Body of pancreas (tissue), 4 donors: Measurements from ENCODE around the gene C17orf78. TPM values are rescaled to one million over a fixed set of nuclear protein-coding genes. Genes with fewer than 3 reads are reported as not detected.

Source experiments
- ATAC-seq: fragments of 150-250 bp; one replicate; pipeline ENCODE4 v1.9.1; 2016
- DNase-seq, 4 donors: peaks; one replicate each; pipeline ENCODE4 v3.0.0-alpha.2; 2019
- H3K27ac ChIP-seq, 4 donors: fragments of 200-600 bp; sonication (generic); 1 replicate in 3 of 4; 2 replicates in 1 of 4; pipeline versions ENCODE4 v1.5.1 to v1.6.1; 2016 to 2019; ENCODE audit warnings: mild to moderate bottlenecking in 1 of 4, mixed read lengths in 1 of 4, moderate library complexity in 1 of 4
- H3K27me3 ChIP-seq, 2 donors: fragments of 200-600 bp; sonication (generic); one replicate each; pipeline ENCODE4 v1.6.0; 2016; ENCODE audit warnings: mild to moderate bottlenecking in 1 of 2
- H3K36me3 ChIP-seq, 2 donors: fragments of 200-600 bp; sonication (generic); replicated peaks in 1 of 2; 2 replicates each; pipeline ENCODE4 v1.5.1; 2016; ENCODE audit warnings: low read depth in 2 of 2; ENCODE audit not compliant: insufficient read depth in 1 of 2
- H3K4me1 ChIP-seq: fragments of 200-600 bp; sonication (generic); one replicate; pipeline ENCODE4 v1.6.0; 2016
- H3K4me3 ChIP-seq, 2 donors: fragments of 200-600 bp; sonication (generic); 1 replicate in 1 of 2; 2 replicates in 1 of 2; pipeline ENCODE4 v1.5.1; 2016 to 2019
- H3K9me3 ChIP-seq, 3 donors: fragments of 200-600 bp; sonication (generic); 1 replicate in 2 of 3; 2 replicates in 1 of 3; pipeline ENCODE4 v1.5.1; 2016
- POLR2A ChIP-seq, 3 donors: fragments of 450-650 bp; IDR thresholded peaks; one replicate each; pipeline ENCODE4 v1.6.1; 2016; ENCODE audit warnings: antibody characterized with exemption in 3 of 3, mild to moderate bottlenecking in 2 of 3
- WGBS, 2 donors: methylation state at CpG; one replicate each; pipeline ENCODE4 v1.1.5; 2017; 5-methylcytosine and 5-hydroxymethylcytosine counted together
- intact Hi-C: fragments of 100-400 bp; cut with DNase I; formaldehyde crosslinking; loops from one replicate; pipeline ENCODE4 v1.15.1; 2023
- total RNA-seq, 2 donors: library from RNA; depleted of rRNA; stranded (reverse); fragments of >200 nt; gene quantifications; one replicate each; pipeline ENCODE4 v1.1.0, GENCODE V29; 2016
- TF ChIP-seq, protein P1 (sequence below), 7 experiments: fragments of 450-650 bp in 4 of 7; fragments of 200-600 bp in 3 of 7; sonication (generic) in 3 of 7; IDR thresholded peaks; one replicate each; pipeline ENCODE4 v1.5.1; 2016 to 2019; ENCODE audit warnings: antibody characterized with exemption in 7 of 7

Gene C17orf78
- total RNA-seq, 2 donors from 2014 or later = not detected

DNA sequence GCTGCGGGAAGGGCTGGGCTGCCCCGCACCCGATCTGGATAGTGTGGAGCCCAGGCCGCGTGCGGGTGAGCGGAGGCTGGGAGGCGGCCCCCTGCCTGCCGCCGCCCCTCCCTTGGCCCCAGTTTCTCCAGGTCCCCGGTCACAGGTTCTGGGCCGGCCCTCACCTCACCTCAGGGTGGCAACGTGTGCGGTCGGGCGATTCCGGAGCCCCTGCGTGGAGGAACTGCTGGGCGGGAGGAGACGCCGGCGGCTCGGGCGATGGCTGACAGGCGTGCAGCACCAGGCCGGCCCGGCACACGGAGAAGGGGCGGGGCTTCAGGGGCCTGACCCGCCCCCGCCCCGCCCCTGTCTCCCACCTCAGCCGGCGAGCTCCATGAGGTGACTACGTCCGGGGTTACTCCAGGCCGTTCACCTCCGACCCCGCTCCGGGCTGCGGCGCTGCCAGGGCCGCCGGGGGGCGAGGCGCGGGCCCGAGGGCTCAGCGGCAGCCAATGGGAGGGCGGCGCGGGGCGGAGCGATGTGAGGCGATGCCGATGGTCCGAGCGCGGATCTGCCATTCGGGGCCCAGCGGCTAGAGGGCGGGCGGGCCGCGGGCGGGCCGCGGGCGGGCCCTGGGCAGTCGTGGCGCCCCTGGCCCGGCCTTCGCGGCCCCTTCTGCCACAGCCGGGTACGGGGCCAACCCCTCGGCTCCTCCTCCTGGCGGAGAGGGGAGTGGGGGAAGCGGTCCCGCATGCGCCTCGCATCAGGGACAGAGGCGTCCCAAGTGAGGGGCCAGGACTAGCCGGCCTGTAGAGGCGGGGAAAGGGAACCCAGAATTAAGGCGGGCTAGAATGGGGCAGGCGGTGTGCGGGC lies 16.7 kb upstream of the C17orf78 start:
- peak; percentile 52 to 62 (median 60) for TF ChIP-seq POLR2A (IDR thresholded peaks at IDR 0.05)
- TF ChIP-seq, protein P1, sequence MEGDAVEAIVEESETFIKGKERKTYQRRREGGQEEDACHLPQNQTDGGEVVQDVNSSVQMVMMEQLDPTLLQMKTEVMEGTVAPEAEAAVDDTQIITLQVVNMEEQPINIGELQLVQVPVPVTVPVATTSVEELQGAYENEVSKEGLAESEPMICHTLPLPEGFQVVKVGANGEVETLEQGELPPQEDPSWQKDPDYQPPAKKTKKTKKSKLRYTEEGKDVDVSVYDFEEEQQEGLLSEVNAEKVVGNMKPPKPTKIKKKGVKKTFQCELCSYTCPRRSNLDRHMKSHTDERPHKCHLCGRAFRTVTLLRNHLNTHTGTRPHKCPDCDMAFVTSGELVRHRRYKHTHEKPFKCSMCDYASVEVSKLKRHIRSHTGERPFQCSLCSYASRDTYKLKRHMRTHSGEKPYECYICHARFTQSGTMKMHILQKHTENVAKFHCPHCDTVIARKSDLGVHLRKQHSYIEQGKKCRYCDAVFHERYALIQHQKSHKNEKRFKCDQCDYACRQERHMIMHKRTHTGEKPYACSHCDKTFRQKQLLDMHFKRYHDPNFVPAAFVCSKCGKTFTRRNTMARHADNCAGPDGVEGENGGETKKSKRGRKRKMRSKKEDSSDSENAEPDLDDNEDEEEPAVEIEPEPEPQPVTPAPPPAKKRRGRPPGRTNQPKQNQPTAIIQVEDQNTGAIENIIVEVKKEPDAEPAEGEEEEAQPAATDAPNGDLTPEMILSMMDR (IDR thresholded peaks at IDR 0.05) = peak in 6 of 7 experiments; percentile 13 to 60 (median 25)
- DNase-seq (peak; percentile 95 to 98 (median 96)), ATAC-seq (peak; percentile 95)
- H3K4me1 ChIP-seq = peaks cover 36% of the 10 kb centered on the region
- H3K36me3 ChIP-seq = no peaks in the 10 kb centered on the region
- H3K27ac ChIP-seq = peak overlapping the region; percentile 71 to 88 (median 85)
- H3K4me3 ChIP-seq = peak overlapping the region; percentile 85 to 93
- no peaks in the 10 kb centered on the region for H3K9me3 ChIP-seq
- intact Hi-C loops = no loop called here
- WGBS, 2 donors = 0% methylated on average over 66 of the region's 88 CpGs; no CpG with 5 or more reads in 1 of the 2 donors
- H3K27me3 ChIP-seq = no peaks in the 10 kb centered on the region

DNA sequence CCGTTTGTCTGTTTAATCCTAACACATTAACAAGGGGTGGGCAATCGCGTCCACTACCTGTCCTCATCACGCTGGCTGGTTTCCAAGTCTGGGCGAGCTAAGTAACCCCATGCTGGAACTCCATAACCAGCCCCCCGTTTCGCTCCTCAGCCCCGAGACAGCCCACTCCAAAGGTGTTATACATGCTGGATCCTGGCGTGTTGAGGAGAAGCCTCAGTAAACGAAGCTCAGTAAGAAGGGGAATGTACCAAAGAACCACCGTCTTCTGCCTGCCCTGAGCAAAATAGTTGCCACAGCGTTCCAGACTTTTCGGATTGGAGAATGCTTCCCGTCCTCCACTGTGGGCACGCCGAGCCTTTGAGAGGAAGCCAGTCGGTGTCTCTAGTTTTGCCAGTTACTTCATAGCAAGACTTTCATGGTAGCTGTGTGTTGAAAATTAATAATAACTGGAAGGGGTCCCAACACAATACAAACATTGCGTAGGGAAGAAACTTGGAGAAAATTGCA lies 16.1 kb upstream of the C17orf78 start:
- Histone ChIP-seq H3K27me3 (no peaks in the 10 kb centered on the region), H3K27ac (peak overlapping the region; percentile 71 to 88 (median 85)), H3K4me3 (peak overlapping the region in 1 of 2 donors; percentile 9), H3K9me3 (no peaks in the 10 kb centered on the region), H3K36me3 (no peaks in the 10 kb centered on the region), H3K4me1 (peaks cover 36% of the 10 kb centered on the region)
- peak in 2 of 3 donors; percentile 2 to 8 for TF ChIP-seq POLR2A (IDR thresholded peaks at IDR 0.05)
- TF ChIP-seq, protein P1 (IDR thresholded peaks at IDR 0.05) = no peak
- DNase-seq = no peak
- no peak for ATAC-seq
- 9 to 12% methylated on average over 18 of the region's 18 CpGs for WGBS, 2 donors
- intact Hi-C loops = no loop called here

DNA sequence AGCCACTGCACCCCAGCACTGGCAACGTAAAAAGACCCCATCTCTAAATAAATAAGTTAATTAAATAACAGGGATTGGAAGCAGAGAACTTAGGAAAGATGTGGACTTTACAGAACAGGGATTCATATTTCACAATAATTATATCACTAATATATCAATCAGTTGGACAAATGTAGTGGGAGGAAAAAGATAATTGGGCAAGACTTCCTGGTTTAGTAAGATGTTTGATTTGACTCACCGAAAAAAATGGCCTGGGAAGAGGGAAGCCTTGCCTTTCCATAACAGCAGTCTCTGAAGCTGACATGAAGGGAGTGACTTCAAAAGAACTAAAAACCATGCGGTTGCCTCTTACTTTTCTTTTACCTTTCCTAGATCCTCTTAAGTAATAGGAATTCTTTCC lies 15.2 kb upstream of the C17orf78 start:
- Histone ChIP-seq H3K4me1 (peaks cover 36% of the 10 kb centered on the region), H3K27ac (peak overlapping the region in 1 of 4 donors; percentile 87), H3K9me3 (no peaks in the 10 kb centered on the region), H3K27me3 (no peaks in the 10 kb centered on the region), H3K36me3 (no peaks in the 10 kb centered on the region), H3K4me3 (no peak overlapping the region)
- DNase-seq (no peak), ATAC-seq (no peak)
- no peak for TF ChIP-seq POLR2A (IDR thresholded peaks at IDR 0.05)
- TF ChIP-seq, protein P1 (IDR thresholded peaks at IDR 0.05) = no peak
- intact Hi-C loops = no loop called here
- 66 to 76% methylated on average over 3 of the region's 3 CpGs for WGBS, 2 donors

DNA sequence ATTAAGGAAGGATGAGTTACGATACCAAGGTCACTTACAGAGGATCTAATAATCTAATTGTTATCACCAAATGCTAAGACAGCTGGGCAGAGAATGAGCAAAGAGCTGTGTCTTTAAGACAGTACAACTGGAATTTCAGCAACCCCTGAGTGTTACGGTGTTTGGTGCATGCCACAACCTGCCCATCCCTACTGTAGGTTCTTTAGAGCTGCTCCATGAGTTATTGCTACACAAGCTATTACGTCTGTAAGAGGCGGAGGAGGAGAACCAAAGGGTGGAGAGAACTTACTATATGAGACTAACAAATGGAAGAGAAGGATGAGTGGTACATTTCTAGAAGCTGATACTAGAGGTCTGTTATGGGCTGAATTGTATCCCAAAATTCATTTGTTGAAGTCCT lies 14.2 kb upstream of the C17orf78 start:
- DNase-seq (no peak), ATAC-seq (no peak)
- no peak overlapping the region for H3K27ac ChIP-seq
- H3K9me3 ChIP-seq = no peaks in the 10 kb centered on the region
- peaks cover 33% of the 10 kb centered on the region for H3K4me1 ChIP-seq
- no peak overlapping the region for H3K4me3 ChIP-seq
- TF ChIP-seq, protein P1 (IDR thresholded peaks at IDR 0.05) = no peak
- TF ChIP-seq POLR2A (IDR thresholded peaks at IDR 0.05) = no peak
- intact Hi-C loops = no loop called here
- 85 to 90% methylated on average over 4 of the region's 4 CpGs for WGBS, 2 donors
- H3K36me3 ChIP-seq = no peaks in the 10 kb centered on the region
- H3K27me3 ChIP-seq = no peaks in the 10 kb centered on the region
